GM19324 (cell line): Measurements from ENCODE around the gene CORO2A.
"Not testable (repeated sequence)": the region's sequence is repeated elsewhere in the genome, so short reads cannot be mapped to it uniquely, and the experiment has no call there.

Source experiments
- ATAC-seq: cut with Tn5 transposase; IDR thresholded peaks from one replicate; pipeline ENCODE4 v1.9.1; 2021; ENCODE audit warnings: mild to moderate bottlenecking, moderate library complexity; ENCODE audit not compliant: unreplicated experiment, low FRiP score

Gene CORO2A

GRCh38 chr9:98124091-98124490 is 68.3 kb downstream of the CORO2A start:
- not testable (repeated sequence) for ATAC-seq

GRCh38 chr9:98121058-98121457 is 71.4 kb downstream of the CORO2A start:
- no peak for ATAC-seq

DNA sequence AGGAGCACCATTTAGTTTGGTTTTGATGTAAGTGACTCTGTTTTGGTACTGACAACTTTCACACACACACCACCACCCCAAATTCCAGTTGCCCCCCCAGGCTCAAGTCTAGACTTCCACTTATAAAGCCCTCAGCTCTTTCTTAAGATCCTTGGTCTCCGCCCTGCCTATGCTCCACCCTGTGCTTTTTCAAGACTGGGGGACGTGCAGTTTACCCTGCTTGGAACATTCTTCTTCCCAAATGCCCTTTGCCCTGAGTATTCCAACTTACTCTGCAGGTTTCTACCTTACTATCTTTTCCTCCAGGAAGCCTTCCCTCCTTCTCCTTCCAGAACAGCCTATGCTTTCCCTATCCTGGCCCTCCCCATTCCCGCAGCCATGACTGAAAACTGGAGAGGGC is 72.0 kb downstream of the CORO2A start:
- no peak for ATAC-seq

DNA sequence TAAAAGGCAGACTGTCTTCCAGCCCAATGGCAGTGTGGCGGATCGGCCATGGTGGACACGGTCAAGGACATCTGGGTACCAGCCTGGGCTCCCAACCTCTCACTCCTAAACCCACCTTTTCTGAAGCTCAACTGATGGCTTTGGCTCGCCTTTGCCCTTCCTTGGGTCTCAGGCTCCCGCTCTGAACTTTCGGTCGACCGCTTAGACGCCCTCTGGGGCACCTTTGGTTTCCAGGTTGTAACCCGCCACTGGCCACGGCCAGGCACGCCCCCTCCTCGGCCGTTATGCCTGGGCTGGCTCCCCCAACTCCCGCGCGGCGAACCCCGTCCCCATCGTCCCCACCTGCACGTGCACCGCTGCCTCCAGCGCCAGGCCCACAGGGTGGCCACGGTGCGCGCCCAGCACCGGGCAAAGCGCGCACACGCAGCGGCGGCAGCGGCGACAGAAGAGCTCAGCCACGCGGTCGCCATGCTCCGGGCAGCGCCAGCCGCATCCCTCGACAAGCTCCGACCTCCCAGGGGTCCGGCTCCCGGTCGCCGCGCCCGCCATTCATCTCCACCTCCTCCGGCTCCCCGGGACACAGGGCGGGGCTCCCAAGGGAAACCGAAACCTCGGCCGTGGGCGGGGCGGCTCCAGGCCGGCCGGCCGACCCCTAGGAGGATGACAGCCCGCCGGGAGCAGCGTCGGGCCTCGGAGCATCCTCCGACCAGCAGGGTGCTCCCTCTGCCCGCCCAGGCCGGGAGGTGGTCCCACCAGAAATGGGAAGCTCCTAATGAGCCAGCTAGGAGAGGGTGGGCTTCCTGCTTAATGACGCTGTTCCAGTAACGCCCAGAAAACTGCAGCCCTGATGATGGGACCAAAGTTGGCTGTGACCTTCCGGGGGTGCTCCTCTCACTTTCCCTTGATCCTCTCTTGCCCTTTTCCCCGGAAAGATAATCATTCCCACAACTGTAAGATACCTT is 73.5 kb downstream of the CORO2A start, which contains the start of gene TRIM14:
Gene TRIM14 (minus strand): TSS at position 583 of the 962 bp plus-strand sequence. CDS start 34 bp downstream, at position 549.
- peak; percentile 66 for ATAC-seq

GRCh38 chr9:98117984-98118639 is 74.3 kb downstream of the CORO2A start:
- peak; percentile 38 for ATAC-seq

DNA sequence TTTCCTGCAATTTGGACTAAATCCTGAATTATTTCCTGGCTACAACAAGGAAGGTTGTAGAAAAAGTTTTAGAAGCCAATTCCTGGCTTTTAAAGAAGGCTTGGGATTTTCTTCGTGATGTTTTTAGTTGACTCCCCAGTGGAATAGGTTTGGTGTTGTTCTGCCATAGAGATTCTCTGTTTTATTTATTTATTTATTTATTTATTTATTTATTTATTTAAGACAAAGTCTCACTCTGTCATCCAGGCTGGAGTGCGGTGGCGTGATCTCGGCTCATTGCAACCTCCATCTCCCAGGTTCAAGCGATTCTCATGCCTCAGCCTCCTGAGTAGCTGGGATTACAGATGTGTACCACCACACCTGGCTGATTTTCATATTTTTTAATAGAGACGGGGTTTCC is 75.3 kb downstream of the CORO2A start:
- ATAC-seq = not testable (repeated sequence)

GRCh38 chr9:98109052-98109451 is 83.4 kb downstream of the CORO2A start:
- ATAC-seq = no peak

- peak; percentile 69 for ATAC-seq
These were observed 83.9 kb downstream of the CORO2A start for GRCh38 chr9:98108531-98109031.

DNA sequence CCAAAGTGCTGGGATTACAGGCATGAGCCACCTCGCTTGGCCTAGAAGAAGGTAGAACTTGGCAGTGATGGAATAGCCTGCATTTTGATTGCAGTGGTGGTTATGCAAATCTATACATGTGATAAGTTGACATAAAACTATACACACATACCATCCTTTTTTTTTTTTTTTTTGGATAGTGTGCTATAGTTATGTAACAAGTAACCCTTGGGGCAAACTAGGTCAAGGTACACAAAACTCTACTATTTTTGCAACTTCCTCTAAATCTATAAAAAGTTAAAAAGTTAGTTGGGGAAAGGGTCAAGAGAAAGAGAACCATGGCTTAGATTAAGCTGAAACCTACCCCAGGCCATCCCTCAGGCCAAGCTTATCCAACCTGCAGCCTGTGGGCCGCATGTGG is 84.5 kb downstream of the CORO2A start:
- no peak for ATAC-seq

DNA sequence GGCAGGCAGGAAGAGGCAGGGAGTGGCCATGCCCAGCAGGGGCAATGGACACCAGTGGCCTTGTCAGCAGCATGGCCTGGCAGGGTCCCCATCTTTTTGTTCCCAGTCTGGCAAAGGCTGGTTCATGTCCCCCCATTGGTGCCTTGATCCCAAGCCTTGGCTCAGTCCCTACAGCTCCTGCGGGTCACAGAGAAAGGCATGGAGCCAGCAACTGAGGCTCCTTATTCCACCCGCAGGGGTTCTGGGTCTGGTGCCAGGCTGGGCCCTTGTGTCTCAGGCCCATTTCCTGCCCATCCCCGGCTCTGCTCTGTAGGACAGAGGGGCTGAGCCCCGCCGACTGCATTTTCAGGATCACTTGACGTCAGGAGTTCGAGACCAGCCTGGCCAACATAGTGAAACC is 87.4 kb downstream of the CORO2A start:
- no peak for ATAC-seq

- no peak for ATAC-seq
These were observed 88.0 kb downstream of the CORO2A start for GRCh38 chr9:98104445-98104881.

DNA sequence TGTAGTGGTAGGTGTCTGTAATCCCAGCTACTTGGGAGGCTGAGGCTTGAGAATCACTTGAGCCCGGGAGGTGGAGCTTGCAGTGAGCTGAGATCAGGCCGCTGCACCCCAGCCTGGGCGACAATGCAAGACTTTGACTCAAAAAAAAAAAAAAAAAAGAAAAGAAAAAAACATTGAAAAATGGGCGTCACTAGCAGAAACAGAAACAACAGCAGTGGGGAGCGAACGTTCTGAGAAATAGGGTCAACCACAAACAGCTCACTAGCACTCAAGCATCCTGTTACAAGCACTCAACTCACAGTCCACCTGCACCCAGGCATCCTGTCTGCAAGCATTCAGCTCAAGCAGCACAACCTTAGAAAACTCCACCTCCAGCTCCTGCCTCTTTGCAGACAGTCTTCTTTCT is 90.6 kb downstream of the CORO2A start:
- peak; percentile 98 for ATAC-seq

DNA sequence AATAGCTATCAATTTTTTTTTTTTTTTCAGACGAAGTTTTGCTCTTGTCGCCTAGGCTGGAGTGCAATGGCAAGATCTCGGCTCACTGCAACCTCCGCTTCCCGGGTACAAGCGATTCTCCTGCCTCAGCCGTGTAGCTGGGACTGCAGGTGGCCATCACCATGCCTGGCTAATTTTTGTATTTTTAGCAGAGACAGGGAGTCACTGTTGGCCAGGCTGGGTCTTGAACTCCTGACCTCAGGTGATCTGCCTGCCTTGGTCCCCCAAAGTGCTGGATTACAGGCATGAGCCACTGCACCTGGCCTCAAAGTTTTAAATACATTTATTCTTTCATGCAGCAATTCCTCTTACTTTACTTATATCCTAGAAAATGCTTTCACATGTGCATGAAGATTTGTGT is 91.0 kb downstream of the CORO2A start:
- no peak for ATAC-seq

- ATAC-seq = no peak
These were observed 92.0 kb downstream of the CORO2A start for GRCh38 chr9:98100456-98100855.

GRCh38 chr9:98099898-98100297 is 92.5 kb downstream of the CORO2A start:
- no peak for ATAC-seq

GRCh38 chr9:98099346-98099745 is 93.1 kb downstream of the CORO2A start:
- ATAC-seq = no peak

DNA sequence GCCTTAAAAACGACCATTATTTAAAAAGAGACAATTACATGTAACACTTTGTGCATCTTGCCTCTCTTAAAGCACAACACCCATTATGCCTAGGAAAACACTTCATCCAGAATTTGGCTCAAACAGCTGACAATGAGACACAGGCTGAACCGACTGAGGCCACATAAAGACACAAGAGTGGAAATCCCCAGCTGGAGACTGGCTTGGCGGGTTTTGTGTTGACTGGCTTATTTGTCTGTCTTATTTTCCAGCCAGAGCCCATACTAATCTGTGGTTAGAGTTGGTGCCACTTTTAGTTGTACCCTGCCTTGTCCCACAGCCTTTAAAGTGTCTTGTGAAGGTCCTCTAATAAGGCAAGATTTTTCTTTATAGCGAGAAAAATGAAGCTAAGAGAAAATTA is 94.6 kb downstream of the CORO2A start:
- ATAC-seq = no peak

- ATAC-seq = no peak
These were observed 96.3 kb downstream of the CORO2A start for GRCh38 chr9:98096091-98096490.

DNA sequence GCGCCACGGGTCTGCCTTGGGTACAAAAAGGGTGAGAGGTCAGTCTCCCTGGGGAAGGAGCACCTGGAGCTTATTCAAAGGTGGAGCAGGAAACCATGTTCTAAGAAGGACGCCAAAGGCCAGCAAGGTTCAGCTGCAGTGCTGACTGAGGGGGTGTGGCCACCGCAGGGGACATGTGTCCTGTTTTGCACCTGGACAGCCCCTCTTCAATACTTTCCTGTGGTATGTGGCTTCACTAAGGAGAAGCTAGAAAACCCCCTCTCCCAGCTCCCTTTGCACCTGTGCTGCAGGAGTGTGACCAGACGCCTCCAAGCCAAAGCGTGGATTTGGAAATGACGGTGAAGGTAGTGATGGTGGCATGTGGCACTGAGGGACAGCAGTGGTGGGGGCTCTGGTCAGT is 97.0 kb downstream of the CORO2A start:
- no peak for ATAC-seq

DNA sequence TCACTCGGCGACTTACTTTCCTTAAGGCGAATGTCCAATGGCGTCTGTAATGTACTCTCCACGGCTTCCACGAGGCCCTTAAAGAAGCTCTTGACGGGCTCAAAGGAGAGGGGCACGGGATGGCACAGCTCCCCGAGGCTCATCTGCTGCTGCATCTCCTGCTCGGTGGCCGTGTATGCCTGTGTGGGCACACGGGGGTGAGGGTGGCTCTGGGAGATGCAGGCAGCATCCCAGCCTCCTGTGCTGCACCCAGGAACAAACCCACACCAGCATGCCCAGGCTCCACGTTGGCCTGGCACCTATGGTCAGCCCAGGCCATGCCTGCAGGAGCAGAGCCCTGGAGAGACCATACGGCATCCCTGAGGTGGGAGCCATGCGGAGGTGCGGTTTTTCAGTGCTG is 97.6 kb downstream of the CORO2A start:
- no peak for ATAC-seq

GRCh38 chr9:98094316-98094715 is 98.1 kb downstream of the CORO2A start:
- no peak for ATAC-seq
